Kidney (tissue), 14 donors: ENCODE measurements around the gene TAF3. TPM values are rescaled to one million over a fixed set of nuclear protein-coding genes. Genes with fewer than 3 reads are reported as not detected.

Experiments used
- DNase-seq, 5 donors: peaks; one replicate each; pipeline ENCODE4 v3.0.0-alpha.2; 2013 to 2020
- FAIRE-seq: peaks from 2 replicates; lab custom pipeline; 2012; peaks lifted over from hg19 to GRCh38; lab: Jason Lieb, UNC
- H3K27ac ChIP-seq, 2 donors: one replicate each; pipeline ENCODE4 v1.7.0; 2013; ENCODE audit warnings: low read depth in 2 of 2, low read length in 2 of 2, inconsistent platforms in 1 of 2
- H3K27me3 ChIP-seq: one replicate; pipeline ENCODE4 v1.7.1; 2013; ENCODE audit warnings: low read length, inconsistent platforms; ENCODE audit not compliant: control insufficient read depth, insufficient read depth
- H3K36me3 ChIP-seq, 3 donors: one replicate each; pipeline versions ENCODE4 v1.7.0 to v1.7.1; 2013; ENCODE audit warnings: low read length in 3 of 3, control low read depth in 1 of 3, inconsistent platforms in 1 of 3; ENCODE audit not compliant: insufficient read depth in 3 of 3, control insufficient read depth in 2 of 3
- H3K4me1 ChIP-seq, 3 donors: one replicate each; pipeline versions ENCODE4 v1.7.0 to v1.7.1; 2013; ENCODE audit warnings: low read length in 3 of 3, inconsistent platforms in 1 of 3, low read depth in 1 of 3; ENCODE audit not compliant: control insufficient read depth in 2 of 3, insufficient read depth in 2 of 3
- H3K4me3 ChIP-seq, 3 donors: one replicate each; pipeline versions ENCODE4 v1.7.0 to v1.8.1; 2013; ENCODE audit warnings: low read length in 3 of 3, control low read depth in 1 of 3, inconsistent platforms in 1 of 3
- H3K9ac ChIP-seq, 3 donors: one replicate each; pipeline versions ENCODE4 v1.7.0 to v1.7.1; 2013; ENCODE audit warnings: low read length in 3 of 3, control low read depth in 1 of 3, inconsistent platforms in 1 of 3
- H3K9me3 ChIP-seq, 3 donors: one replicate each; pipeline versions ENCODE4 v1.7.0 to v1.7.1; 2013; ENCODE audit warnings: low read length in 3 of 3, control low read depth in 1 of 3, inconsistent platforms in 1 of 3; ENCODE audit not compliant: control insufficient read depth in 2 of 3, insufficient read depth in 1 of 3
- intact Hi-C: fragments of 100-400 bp; cut with DNase I; formaldehyde crosslinking; loops from one replicate; pipeline ENCODE4 v1.11.1; 2022
- polyA plus RNA-seq: library from polyadenylated mRNA; stranded (reverse); fragments of 350-450 nt; fragmentation: Illumina TruSeq; extraction: RNeasy Lipid Tissue Mini Kit (QIAGEN cat#74804); gene quantifications from one replicate; pipeline ENCODE4 v1.2.3, GENCODE V29; 2014; ENCODE audit warnings: low read depth, low replicate concordance; ENCODE audit not compliant: insufficient read depth
- total RNA-seq: library from RNA; stranded (reverse); fragmentation: NEBNext Ultra II Directional; extraction: Animal tissue kit (Norgen Biotek cat#: 25700); gene quantifications from one replicate; pipeline ENCODE4 v1.2.1, GENCODE V29; 2021
- TF ChIP-seq, protein P1 (sequence below): IDR thresholded peaks from 3 replicates; pipeline ENCODE4 v1.5.1; 2012; ENCODE audit warnings: mild to moderate bottlenecking, moderate library complexity, borderline replicate concordance; ENCODE audit not compliant: insufficient read depth; ENCODE audit errors: extremely low read depth
- donor health status: control.
- donor health status: control.
- donor health status: control.
- donor health status: control.
- donor health status: control.
- donor health status: DM: yes; HTN: yes; CAD: no.
- donor health status: Normal renal cell carcinoma (clear cell type).

The TAF3 gene
- total and polyA plus RNA-seq, 2 donors from 2014 or later: 4.0 to 8.7 TPM

DNA sequence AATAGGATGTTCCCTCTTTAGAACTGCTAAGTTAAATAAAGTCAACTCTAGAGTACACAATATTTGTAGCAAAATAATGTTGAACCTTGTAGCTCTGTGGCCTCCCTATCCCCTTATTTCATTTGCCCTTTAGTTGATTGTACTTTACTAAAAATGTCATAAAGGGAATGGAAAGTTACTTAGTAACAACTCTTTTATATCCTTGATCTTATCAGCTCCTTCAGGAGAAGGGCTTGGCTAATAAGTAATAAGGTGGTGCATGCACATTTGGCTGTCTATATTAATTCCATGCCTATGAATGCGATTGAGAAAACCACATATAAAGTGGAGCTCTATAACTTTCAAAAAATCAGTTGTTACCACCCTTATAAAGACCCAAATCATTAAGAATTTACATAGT, 194.7 kb downstream of the TAF3 start:
- intact Hi-C loops: no loop called here
- peak; percentile 47 for FAIRE-seq
- peaks cover 0 to 9% (median 6%) of the 10 kb centered on the region in 3 donors for H3K36me3 ChIP-seq
- H3K27ac ChIP-seq: peak overlapping the region in 1 of 2 donors; percentile 50
- H3K4me1 ChIP-seq: no peaks in the 10 kb centered on the region
- no peaks in the 10 kb centered on the region for H3K27me3 ChIP-seq
- no peak overlapping the region for H3K9ac ChIP-seq
- no peak overlapping the region for H3K4me3 ChIP-seq
- H3K9me3 ChIP-seq: no peaks in the 10 kb centered on the region
- TF ChIP-seq, protein P1, sequence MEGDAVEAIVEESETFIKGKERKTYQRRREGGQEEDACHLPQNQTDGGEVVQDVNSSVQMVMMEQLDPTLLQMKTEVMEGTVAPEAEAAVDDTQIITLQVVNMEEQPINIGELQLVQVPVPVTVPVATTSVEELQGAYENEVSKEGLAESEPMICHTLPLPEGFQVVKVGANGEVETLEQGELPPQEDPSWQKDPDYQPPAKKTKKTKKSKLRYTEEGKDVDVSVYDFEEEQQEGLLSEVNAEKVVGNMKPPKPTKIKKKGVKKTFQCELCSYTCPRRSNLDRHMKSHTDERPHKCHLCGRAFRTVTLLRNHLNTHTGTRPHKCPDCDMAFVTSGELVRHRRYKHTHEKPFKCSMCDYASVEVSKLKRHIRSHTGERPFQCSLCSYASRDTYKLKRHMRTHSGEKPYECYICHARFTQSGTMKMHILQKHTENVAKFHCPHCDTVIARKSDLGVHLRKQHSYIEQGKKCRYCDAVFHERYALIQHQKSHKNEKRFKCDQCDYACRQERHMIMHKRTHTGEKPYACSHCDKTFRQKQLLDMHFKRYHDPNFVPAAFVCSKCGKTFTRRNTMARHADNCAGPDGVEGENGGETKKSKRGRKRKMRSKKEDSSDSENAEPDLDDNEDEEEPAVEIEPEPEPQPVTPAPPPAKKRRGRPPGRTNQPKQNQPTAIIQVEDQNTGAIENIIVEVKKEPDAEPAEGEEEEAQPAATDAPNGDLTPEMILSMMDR: no peak
- peak in 2 of 5 donors; percentile 44 to 62 for DNase-seq

DNA sequence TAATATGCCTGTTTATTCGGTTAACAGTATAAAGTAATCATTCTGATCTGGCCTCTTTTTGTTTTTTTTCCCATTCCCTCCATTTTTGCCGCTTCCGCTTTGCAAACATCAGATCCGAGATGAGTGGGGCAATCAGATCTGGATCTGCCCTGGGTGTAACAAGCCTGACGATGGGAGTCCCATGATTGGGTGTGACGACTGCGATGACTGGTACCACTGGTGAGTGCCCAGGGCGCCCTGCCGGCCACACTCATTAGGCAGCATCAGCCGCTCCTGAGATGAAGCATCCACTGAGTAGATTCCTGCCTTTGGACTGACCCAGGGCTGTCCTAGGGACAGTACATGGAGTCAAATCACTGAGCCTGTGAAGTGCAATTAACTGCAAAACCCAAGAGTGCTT, 195.3 kb downstream of the TAF3 start:
- Histone ChIP-seq H3K9ac (no peak overlapping the region), H3K4me1 (no peaks in the 10 kb centered on the region), H3K4me3 (no peak overlapping the region), H3K36me3 (peaks cover 0 to 9% (median 6%) of the 10 kb centered on the region in 3 donors), H3K27me3 (no peaks in the 10 kb centered on the region), H3K27ac (peak overlapping the region in 1 of 2 donors; percentile 51), H3K9me3 (no peaks in the 10 kb centered on the region)
- TF ChIP-seq, protein P1: no peak
- DNase-seq (peak in 1 of 5 donors; percentile 20), FAIRE-seq (no peak)
- intact Hi-C loops: no loop called here

DNA sequence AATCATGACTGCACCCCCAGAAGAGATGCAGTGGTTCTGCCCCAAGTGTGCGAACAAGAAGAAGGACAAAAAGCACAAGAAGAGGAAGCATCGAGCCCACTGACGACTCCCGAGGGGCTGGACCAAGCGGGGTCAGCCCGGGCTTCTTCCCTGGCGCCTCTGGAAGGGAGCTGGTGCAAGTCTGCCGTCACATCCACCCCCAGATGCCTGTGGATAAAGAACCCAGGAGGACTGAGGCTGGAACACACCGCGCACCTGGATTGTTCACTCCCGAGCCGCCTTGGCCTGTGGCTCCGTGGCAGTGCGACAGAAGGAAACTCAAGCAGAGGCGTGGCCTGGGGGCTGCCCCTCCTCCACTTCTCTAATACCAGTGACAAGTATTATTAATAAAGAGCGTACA, 196.3 kb downstream of the TAF3 start:
- intact Hi-C loops: no loop called here
- no peak overlapping the region for H3K9ac ChIP-seq
- no peaks in the 10 kb centered on the region for H3K4me1 ChIP-seq
- H3K4me3 ChIP-seq: no peak overlapping the region
- no peak for FAIRE-seq
- peak overlapping the region in 1 of 2 donors; percentile 24 for H3K27ac ChIP-seq
- TF ChIP-seq, protein P1: no peak
- no peaks in the 10 kb centered on the region for H3K9me3 ChIP-seq
- no peaks in the 10 kb centered on the region for H3K27me3 ChIP-seq
- peak in 1 of 5 donors; percentile 16 for DNase-seq
- H3K36me3 ChIP-seq: peaks cover 0 to 9% (median 6%) of the 10 kb centered on the region in 3 donors

DNA sequence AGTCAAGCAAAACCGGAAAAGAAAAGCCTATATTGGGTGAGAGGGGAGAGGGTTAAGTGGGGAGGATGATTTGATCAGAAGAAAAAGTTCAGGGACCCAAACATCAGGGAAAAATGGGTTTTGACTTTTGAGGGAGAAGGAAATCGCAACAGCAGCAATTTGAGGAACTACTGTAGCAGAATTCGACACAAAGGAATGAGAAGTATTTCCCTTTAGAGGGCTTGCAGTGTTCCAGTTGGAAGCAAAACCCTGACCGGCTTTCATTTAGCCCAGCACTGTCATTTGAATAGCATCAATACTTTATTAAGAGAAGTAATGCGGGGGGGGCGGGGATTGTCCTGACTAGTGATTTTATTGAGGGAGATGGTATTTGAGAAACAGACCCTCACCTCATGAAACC, 199.0 kb downstream of the TAF3 start:
- TF ChIP-seq, protein P1: no peak
- no peak overlapping the region for H3K9ac ChIP-seq
- no peak for FAIRE-seq
- H3K27me3 ChIP-seq: no peaks in the 10 kb centered on the region
- peak overlapping the region in 1 of 2 donors; percentile 32 for H3K27ac ChIP-seq
- H3K4me1 ChIP-seq: no peaks in the 10 kb centered on the region
- peaks cover 0 to 2% (median 0%) of the 10 kb centered on the region in 3 donors for H3K36me3 ChIP-seq
- peak overlapping the region in 1 of 3 donors; percentile 9 for H3K4me3 ChIP-seq
- no peaks in the 10 kb centered on the region for H3K9me3 ChIP-seq
- peak in 2 of 5 donors; percentile 54 to 70 for DNase-seq
- intact Hi-C loops: no loop called here
